OCI-LY1 (cell line): ENCODE data around the gene OGG1.

Source experiments
- H2AFZ ChIP-seq: fragments of 200-600 bp; sonication (generic), shearing (Covaris generic); 2 replicates; pipeline ENCODE4 v1.6.0; 2014; ENCODE audit warnings: antibody characterized with exemption, mild to moderate bottlenecking, low read length
- H3F3A ChIP-seq: fragments of 200-600 bp; sonication (generic), shearing (Covaris generic); 2 replicates; pipeline ENCODE4 v1.6.0; 2014; ENCODE audit warnings: mild to moderate bottlenecking, antibody characterized with exemption, low read length, moderate library complexity; ENCODE audit not compliant: insufficient read depth
- H3K27ac ChIP-seq: fragments of 200-600 bp; sonication (generic); 2 replicates; pipeline ENCODE4 v1.5.1; 2014; ENCODE audit warnings: low read length, mixed run types, mild to moderate bottlenecking, low read depth; ENCODE audit not compliant: poor library complexity, severe bottlenecking
- H3K27me3 ChIP-seq: fragments of 200-600 bp; sonication (generic); 2 replicates; pipeline ENCODE4 v1.6.0; 2014; ENCODE audit warnings: antibody characterized with exemption, mild to moderate bottlenecking, low read length, moderate library complexity; ENCODE audit not compliant: insufficient read depth
- H3K36me3 ChIP-seq: fragments of 200-600 bp; sonication (generic); 2 replicates; pipeline ENCODE4 v1.6.1; 2014; ENCODE audit warnings: mild to moderate bottlenecking, antibody characterized with exemption, low read length, moderate library complexity, mixed read lengths; ENCODE audit not compliant: insufficient read depth
- H3K4me1 ChIP-seq: fragments of 200-600 bp; sonication (generic); 2 replicates; pipeline ENCODE4 v1.5.1; 2014; ENCODE audit warnings: mild to moderate bottlenecking, low read length, moderate library complexity; ENCODE audit not compliant: insufficient read depth, severe bottlenecking
- H3K4me2 ChIP-seq: fragments of 200-600 bp; sonication (generic), shearing (Covaris generic); 2 replicates; pipeline ENCODE4 v1.6.1; 2014; ENCODE audit warnings: low read length
- H3K4me3 ChIP-seq: fragments of 200-600 bp; sonication (generic); 2 replicates; pipeline ENCODE4 v1.5.1; 2014; ENCODE audit warnings: low read length, low read depth, mild to moderate bottlenecking, mixed read lengths; ENCODE audit not compliant: poor library complexity, severe bottlenecking
- H3K79me2 ChIP-seq: fragments of 200-600 bp; shearing (Covaris generic); 2 replicates; pipeline ENCODE4 v1.6.1; 2016; ENCODE audit warnings: mixed run types, low read length, mixed read lengths; ENCODE audit not compliant: insufficient read depth
- H3K9ac ChIP-seq: fragments of 200-600 bp; sonication (generic), shearing (Covaris generic); 2 replicates; pipeline ENCODE4 v1.6.1; 2014; ENCODE audit warnings: mild to moderate bottlenecking, low read length, mixed read lengths
- H3K9me2 ChIP-seq: fragments of 200-600 bp; sonication (generic), shearing (Covaris generic); 2 replicates; pipeline ENCODE4 v1.6.1; 2014; ENCODE audit warnings: low read depth, mild to moderate bottlenecking, low read length, mixed read lengths
- H3K9me3 ChIP-seq: fragments of 200-600 bp; shearing (Covaris generic); 2 replicates; pipeline ENCODE4 v1.6.1; 2014; ENCODE audit warnings: low read length, mixed read lengths
- H4K20me1 ChIP-seq: fragments of 200-600 bp; sonication (generic), shearing (Covaris generic); 2 replicates; pipeline ENCODE4 v1.6.0; 2016; ENCODE audit warnings: mild to moderate bottlenecking, low read length; ENCODE audit not compliant: insufficient read depth
- EZH2 ChIP-seq: fragments of 200-600 bp; sonication (generic), shearing (Covaris generic); IDR thresholded peaks from 2 replicates; pipeline ENCODE4 v1.8.0; 2017; ENCODE audit warnings: borderline replicate concordance, mixed run types, mild to moderate bottlenecking, antibody characterized with exemption, low read length, moderate library complexity, mixed read lengths
- TF ChIP-seq, protein P1 (sequence below): fragments of 200-600 bp; sonication (generic), shearing (Covaris generic); IDR thresholded peaks from 2 replicates; pipeline ENCODE4 v1.5.1; 2017; ENCODE audit warnings: mild to moderate bottlenecking, antibody characterized with exemption, low read length, moderate library complexity, mixed read lengths

The OGG1 gene

DNA sequence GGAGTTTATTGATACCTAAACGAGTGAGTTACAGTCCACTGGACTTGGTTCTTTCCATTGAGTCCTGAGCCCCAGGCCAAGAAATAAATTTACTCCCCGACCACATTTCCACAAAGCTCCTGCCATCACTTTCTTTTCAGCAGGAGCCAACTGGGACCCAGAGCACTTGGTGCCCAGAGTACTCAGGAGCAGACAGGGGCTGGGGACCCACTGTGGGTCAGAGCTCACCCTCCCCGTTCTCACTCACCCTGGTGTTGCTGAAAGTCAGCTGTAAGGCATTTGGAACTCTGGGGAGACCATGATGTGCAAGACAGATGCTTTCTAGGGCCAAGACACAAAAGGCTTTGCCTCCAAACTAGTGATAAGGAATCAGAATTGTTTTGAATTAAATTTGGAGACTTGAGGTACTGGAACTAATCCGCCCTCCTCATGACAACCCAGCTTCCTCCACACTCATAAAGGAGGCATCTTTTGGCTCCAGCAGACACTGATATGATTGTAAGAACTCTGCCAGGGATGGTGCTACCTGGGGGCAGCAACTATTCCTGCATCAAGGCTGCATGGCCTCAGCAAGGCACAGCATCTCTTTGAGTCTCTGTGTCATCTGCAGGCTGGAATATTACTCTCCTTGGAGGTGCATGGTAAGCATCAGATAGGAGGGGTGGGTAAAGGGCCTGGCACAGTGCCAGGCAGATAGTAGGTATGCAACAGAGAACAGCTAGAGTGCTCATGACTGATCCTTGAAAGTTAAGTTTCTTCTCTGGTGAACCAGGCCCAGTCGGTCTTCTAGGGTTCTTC, 27.3 kb downstream of the OGG1 start:
- Histone ChIP-seq H4K20me1 (no peaks in the 10 kb centered on the region), H3K36me3 (peaks cover 6% of the 10 kb centered on the region; the same call in 1 of the 2 replicates), H3K4me2 (no peak overlapping the region), H3K27me3 (no peaks in the 10 kb centered on the region), H3K9me3 (no peaks in the 10 kb centered on the region), H3K79me2 (no peaks in the 10 kb centered on the region), H2AFZ (no peak overlapping the region), H3K4me3 (no peak overlapping the region), H3K4me1 (peaks cover 31% of the 10 kb centered on the region), H3F3A (no peaks in the 10 kb centered on the region), H3K9ac (no peak overlapping the region), H3K9me2 (no peaks in the 10 kb centered on the region), H3K27ac (no peak overlapping the region)
- TF ChIP-seq, protein P1, sequence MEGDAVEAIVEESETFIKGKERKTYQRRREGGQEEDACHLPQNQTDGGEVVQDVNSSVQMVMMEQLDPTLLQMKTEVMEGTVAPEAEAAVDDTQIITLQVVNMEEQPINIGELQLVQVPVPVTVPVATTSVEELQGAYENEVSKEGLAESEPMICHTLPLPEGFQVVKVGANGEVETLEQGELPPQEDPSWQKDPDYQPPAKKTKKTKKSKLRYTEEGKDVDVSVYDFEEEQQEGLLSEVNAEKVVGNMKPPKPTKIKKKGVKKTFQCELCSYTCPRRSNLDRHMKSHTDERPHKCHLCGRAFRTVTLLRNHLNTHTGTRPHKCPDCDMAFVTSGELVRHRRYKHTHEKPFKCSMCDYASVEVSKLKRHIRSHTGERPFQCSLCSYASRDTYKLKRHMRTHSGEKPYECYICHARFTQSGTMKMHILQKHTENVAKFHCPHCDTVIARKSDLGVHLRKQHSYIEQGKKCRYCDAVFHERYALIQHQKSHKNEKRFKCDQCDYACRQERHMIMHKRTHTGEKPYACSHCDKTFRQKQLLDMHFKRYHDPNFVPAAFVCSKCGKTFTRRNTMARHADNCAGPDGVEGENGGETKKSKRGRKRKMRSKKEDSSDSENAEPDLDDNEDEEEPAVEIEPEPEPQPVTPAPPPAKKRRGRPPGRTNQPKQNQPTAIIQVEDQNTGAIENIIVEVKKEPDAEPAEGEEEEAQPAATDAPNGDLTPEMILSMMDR: no peak

DNA sequence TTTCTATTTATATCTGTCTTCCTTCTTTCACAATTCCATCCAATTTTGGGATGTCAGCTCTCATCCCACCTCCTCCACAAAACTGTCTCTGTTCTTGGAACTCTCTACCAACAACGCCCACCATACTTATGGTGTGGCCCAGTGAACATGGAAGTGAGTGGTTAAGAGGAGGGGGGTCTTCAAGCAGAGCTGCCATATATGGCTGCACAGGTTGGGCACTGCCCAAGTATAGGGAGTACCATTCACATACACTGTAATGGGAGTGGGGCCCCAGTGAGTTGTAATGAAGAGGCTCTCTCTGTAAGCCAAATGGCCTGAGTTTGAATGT, 27.9 kb downstream of the OGG1 start:
- Histone ChIP-seq H3K27ac (no peak overlapping the region), H4K20me1 (no peaks in the 10 kb centered on the region), H3F3A (no peaks in the 10 kb centered on the region), H3K4me3 (no peak overlapping the region), H3K36me3 (peaks cover 12% of the 10 kb centered on the region; the same call in 1 of the 2 replicates), H3K9me2 (no peaks in the 10 kb centered on the region), H3K9ac (no peak overlapping the region), H3K4me1 (peaks cover 34% of the 10 kb centered on the region), H2AFZ (no peak overlapping the region), H3K79me2 (no peaks in the 10 kb centered on the region), H3K9me3 (no peaks in the 10 kb centered on the region), H3K4me2 (no peak overlapping the region), H3K27me3 (no peaks in the 10 kb centered on the region)
- no peak for TF ChIP-seq EZH2
- TF ChIP-seq, protein P1: no peak

DNA sequence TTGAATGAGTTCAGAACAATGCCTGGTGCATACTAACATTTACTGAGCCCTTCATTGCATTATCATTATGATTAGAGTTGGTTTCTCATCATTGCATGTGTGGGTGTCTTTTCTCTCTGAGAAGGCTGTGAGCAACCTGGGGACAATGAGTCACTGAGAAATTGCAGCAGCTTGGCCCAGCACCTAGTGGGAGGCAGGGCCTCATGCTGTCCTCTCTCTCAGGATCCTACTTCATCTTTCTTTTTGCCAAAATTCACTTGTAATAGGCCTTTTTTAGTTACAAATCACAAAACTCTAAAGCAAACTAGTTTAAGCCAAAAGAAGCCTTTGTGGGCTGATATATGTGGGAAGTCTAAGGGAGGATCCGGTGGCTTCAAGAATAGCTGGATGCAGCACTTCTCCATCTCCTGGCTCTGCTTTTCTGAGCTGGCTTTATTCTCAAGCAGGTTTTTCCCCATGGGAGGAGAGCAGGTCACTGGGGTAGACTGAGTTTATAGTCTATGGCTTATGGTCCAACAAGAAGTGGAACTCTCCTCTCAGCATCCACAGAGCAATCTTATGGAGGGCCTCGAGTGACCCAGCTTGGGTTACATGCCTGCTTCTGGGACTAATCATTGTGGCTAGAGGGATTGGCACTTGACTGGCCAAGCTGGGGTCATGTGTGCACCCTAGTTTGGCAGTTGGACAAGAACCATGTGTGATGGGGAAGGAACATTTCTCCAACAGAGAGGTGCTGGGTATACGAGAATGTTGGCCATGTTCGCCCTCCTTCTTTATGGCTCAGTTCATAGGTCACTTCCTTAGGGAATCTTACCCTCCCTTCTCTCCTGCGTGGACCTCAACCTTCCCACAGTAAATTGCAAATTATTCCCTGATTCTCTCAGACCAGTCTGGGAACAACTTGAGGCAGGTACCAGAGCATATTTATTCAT, 28.7 kb downstream of the OGG1 start:
- Histone ChIP-seq H3F3A (no peaks in the 10 kb centered on the region), H2AFZ (no peak overlapping the region), H3K79me2 (no peaks in the 10 kb centered on the region), H3K9me2 (no peaks in the 10 kb centered on the region), H3K27me3 (no peaks in the 10 kb centered on the region), H3K9me3 (no peaks in the 10 kb centered on the region), H3K9ac (no peak overlapping the region), H3K36me3 (peaks cover 16% of the 10 kb centered on the region; the same call in 1 of the 2 replicates), H3K4me3 (no peak overlapping the region), H3K27ac (no peak overlapping the region), H4K20me1 (no peaks in the 10 kb centered on the region), H3K4me1 (peaks cover 34% of the 10 kb centered on the region), H3K4me2 (no peak overlapping the region)
- TF ChIP-seq EZH2: no peak
- TF ChIP-seq, protein P1: no peak
